Measurements from ENCODE around the gene REM2.
A peak's percentile ranks its signal among the peaks of the same experiment; 100 is the strongest.

The REM2 gene

GRCh38 chr14:22871224-22872032 is 11.6 kb upstream of the REM2 start, which contains the start of gene LRP10:
Gene LRP10, plus strand, starts transcription at chr14:22871740. Its CDS starts 564 bp downstream, at chr14:22872304.
- ChIA-PET CTCF (interaction anchor here (0.6 to 3.6 kb wide), 8 partner anchors 10 to 77 kb away, joined by 3 to 30 read pairs (median 8); partner anchors contain the start of gene REM2), POLR2A (interaction anchor here (0.6 to 4.3 kb wide), 13 partner anchors 10 to 188 kb away, joined by 3 to 37 read pairs (median 4); partner anchors contain the start of genes HAUS4 and OXA1L)
- DNase-seq (ENCODE audit: extremely low spot score): peak; percentile 84
- no peak for TF ChIP-seq HDGF (IDR thresholded peaks at IDR 0.05; ENCODE audit: borderline replicate concordance)
- TF ChIP-seq, protein P1, sequence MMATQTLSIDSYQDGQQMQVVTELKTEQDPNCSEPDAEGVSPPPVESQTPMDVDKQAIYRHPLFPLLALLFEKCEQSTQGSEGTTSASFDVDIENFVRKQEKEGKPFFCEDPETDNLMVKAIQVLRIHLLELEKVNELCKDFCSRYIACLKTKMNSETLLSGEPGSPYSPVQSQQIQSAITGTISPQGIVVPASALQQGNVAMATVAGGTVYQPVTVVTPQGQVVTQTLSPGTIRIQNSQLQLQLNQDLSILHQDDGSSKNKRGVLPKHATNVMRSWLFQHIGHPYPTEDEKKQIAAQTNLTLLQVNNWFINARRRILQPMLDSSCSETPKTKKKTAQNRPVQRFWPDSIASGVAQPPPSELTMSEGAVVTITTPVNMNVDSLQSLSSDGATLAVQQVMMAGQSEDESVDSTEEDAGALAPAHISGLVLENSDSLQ (IDR thresholded peaks at IDR 0.05): peak; percentile 98
- 0 out of 2 replicates have a peak, but pooled peaks have one; percentile 22 for TF ChIP-seq SP1 (IDR thresholded peaks at IDR 0.05)

- DNase-seq (ENCODE audit: extremely low spot score): peak; percentile 82
- ChIA-PET CTCF (interaction anchor here (0.5 to 3.6 kb wide), 14 partner anchors 9 to 89 kb away, joined by 3 to 30 read pairs (median 4); partner anchors contain the start of genes HAUS4 and REM2), POLR2A (interaction anchor here (0.9 to 4.3 kb wide), 7 partner anchors 10 to 106 kb away, joined by 3 to 37 read pairs (median 5); partner anchors contain the start of genes OXA1L and REM2)
- no peak for TF ChIP-seq ARNT (IDR thresholded peaks at IDR 0.05)
- TF ChIP-seq NFRKB (IDR thresholded peaks at IDR 0.05): no peak
- no peak for TF ChIP-seq TARDBP (IDR thresholded peaks at IDR 0.05)
- no peak for TF ChIP-seq ELF4 (IDR thresholded peaks at IDR 0.05)
- no peak for TF ChIP-seq FOXA1 (IDR thresholded peaks at IDR 0.05)
- no peak for TF ChIP-seq L3MBTL2 (conservative IDR thresholded peaks at IDR 0.05)
- no peak for TF ChIP-seq FOXK2 (IDR thresholded peaks at IDR 0.05)
- no peak for TF ChIP-seq FOXM1 (IDR thresholded peaks at IDR 0.05; ENCODE audit: borderline replicate concordance)
- TF ChIP-seq CTBP1 (IDR thresholded peaks at IDR 0.05; ENCODE audit: borderline replicate concordance): no peak
These were observed 10.8 kb upstream of the REM2 start for GRCh38 chr14:22872033-22872832.

GRCh38 chr14:22872833-22873520 is 10.0 kb upstream of the REM2 start:
- DNase-seq (ENCODE audit: extremely low spot score): no peak
- ChIA-PET CTCF (interaction anchor here (0.5 to 3.6 kb wide), 14 partner anchors 8 to 1801 kb away, joined by 3 to 30 read pairs (median 4); partner anchors contain the start of genes HAUS4 and REM2), POLR2A (interaction anchor here (1.7 to 4.3 kb wide), 4 partner anchors 9 to 107 kb away, joined by 4 to 37 read pairs (median 12); partner anchors contain the start of genes OXA1L and REM2)
- TF ChIP-seq ARNT (IDR thresholded peaks at IDR 0.05) (no peak), ZNF384 (IDR thresholded peaks at IDR 0.05) (no peak), BHLHE40 (IDR thresholded peaks at IDR 0.05; ENCODE audit: borderline replicate concordance) (no peak), SP1 (IDR thresholded peaks at IDR 0.05) (no peak), FOXA1 (IDR thresholded peaks at IDR 0.05) (no peak), SUZ12 (IDR thresholded peaks at IDR 0.05) (no peak)

DNA sequence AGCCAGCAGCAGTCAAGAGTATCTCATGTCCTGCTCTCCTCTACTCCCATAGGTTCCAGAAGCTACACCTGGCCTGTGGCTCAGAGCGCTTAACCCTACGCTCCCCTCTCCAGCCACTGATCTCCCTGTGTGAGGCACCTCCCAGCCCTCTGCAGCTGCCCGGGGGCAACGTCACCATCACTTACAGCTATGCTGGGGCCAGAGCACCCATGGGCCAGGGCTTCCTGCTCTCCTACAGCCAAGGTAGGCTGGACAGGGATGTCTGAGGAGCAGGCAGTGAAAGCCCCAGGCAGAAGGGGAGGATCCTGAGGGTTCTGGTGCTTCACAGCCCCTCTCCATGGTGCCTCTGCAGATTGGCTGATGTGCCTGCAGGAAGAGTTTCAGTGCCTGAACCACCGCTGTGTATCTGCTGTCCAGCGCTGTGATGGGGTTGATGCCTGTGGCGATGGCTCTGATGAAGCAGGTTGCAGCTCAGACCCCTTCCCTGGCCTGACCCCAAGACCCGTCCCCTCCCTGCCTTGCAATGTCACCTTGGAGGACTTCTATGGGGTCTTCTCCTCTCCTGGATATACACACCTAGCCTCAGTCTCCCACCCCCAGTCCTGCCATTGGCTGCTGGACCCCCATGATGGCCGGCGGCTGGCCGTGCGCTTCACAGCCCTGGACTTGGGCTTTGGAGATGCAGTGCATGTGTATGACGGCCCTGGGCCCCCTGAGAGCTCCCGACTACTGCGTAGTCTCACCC is 7.8 kb upstream of the REM2 start:
- DNase-seq (ENCODE audit: extremely low spot score): no peak
- TF ChIP-seq ZNF384 (IDR thresholded peaks at IDR 0.05) (no peak), ELF4 (IDR thresholded peaks at IDR 0.05) (no peak), BHLHE40 (IDR thresholded peaks at IDR 0.05; ENCODE audit: borderline replicate concordance) (no peak)
- POLR2A ChIA-PET: interaction anchor here (1.2 kb wide), 1 partner anchor 9 kb away, joined by 3 read pairs; no protein-coding TSS in a partner anchor
- CTCF ChIA-PET: no interaction called here

DNA sequence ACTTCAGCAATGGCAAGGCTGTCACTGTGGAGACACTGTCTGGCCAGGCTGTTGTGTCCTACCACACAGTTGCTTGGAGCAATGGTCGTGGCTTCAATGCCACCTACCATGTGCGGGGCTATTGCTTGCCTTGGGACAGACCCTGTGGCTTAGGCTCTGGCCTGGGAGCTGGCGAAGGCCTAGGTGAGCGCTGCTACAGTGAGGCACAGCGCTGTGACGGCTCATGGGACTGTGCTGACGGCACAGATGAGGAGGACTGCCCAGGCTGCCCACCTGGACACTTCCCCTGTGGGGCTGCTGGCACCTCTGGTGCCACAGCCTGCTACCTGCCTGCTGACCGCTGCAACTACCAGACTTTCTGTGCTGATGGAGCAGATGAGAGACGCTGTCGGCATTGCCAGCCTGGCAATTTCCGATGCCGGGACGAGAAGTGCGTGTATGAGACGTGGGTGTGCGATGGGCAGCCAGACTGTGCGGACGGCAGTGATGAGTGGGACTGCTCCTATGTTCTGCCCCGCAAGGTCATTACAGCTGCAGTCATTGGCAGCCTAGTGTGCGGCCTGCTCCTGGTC is 7.2 kb upstream of the REM2 start:
- CTCF ChIA-PET: no interaction called here
- TF ChIP-seq NFRKB (IDR thresholded peaks at IDR 0.05) (no peak), ELF4 (IDR thresholded peaks at IDR 0.05) (no peak), TARDBP (IDR thresholded peaks at IDR 0.05) (no peak), FOXA1 (IDR thresholded peaks at IDR 0.05) (no peak), SP1 (IDR thresholded peaks at IDR 0.05) (no peak), ARNT (IDR thresholded peaks at IDR 0.05) (no peak), HDGF (IDR thresholded peaks at IDR 0.05; ENCODE audit: borderline replicate concordance) (no peak), CTBP1 (IDR thresholded peaks at IDR 0.05; ENCODE audit: borderline replicate concordance) (no peak), FOXM1 (IDR thresholded peaks at IDR 0.05; ENCODE audit: borderline replicate concordance) (no peak), SUZ12 (IDR thresholded peaks at IDR 0.05) (no peak), BHLHE40 (IDR thresholded peaks at IDR 0.05; ENCODE audit: borderline replicate concordance) (no peak), LEF1 (IDR thresholded peaks at IDR 0.05; ENCODE audit: borderline replicate concordance) (no peak), FOXK2 (IDR thresholded peaks at IDR 0.05) (no peak), L3MBTL2 (conservative IDR thresholded peaks at IDR 0.05) (no peak)
- TF ChIP-seq, protein P1 (IDR thresholded peaks at IDR 0.05): no peak
- POLR2A ChIA-PET: interaction anchor here (1.2 kb wide), 1 partner anchor 9 kb away, joined by 3 read pairs; no protein-coding TSS in a partner anchor
- DNase-seq (ENCODE audit: extremely low spot score): no peak
